GM12801 (cell line): Measurements from ENCODE around the gene ABCD1.

Experiments
- CTCF ChIP-seq: IDR thresholded peaks from one replicate; pipeline ENCODE4 v1.5.1; 2011; ENCODE audit warnings: control low read depth; ENCODE audit not compliant: insufficient read length; ENCODE audit errors: extremely low read depth

Gene ABCD1

GRCh38 chrX:153777261-153778090, 52.8 kb downstream of the ABCD1 start:
- no peak for TF ChIP-seq CTCF

- no peak for TF ChIP-seq CTCF
Observed at GRCh38 chrX:153778181-153778580, 53.5 kb downstream of the ABCD1 start.

GRCh38 chrX:153778684-153779101, 54.0 kb downstream of the ABCD1 start:
- TF ChIP-seq CTCF, result no peak

GRCh38 chrX:153779891-153780677, 55.4 kb downstream of the ABCD1 start:
- TF ChIP-seq CTCF, result no peak

- TF ChIP-seq CTCF, result no peak
Observed at GRCh38 chrX:153780678-153781427, 56.2 kb downstream of the ABCD1 start, which contains the start of gene SRPK3. TSS of gene SRPK3 (plus strand) at chrX:153781041. CDS start at chrX:153781087, 46 bp downstream.

GRCh38 chrX:153781428-153782047, 56.9 kb downstream of the ABCD1 start:
- TF ChIP-seq CTCF, result no peak
